Endometrial microvascular endothelial cells (primary cell): ENCODE measurements around the gene CRIP3. TPM values are rescaled to one million over a fixed set of nuclear protein-coding genes. Genes with fewer than 3 reads are reported as not detected.
"Not testable (repeated sequence)": the region's sequence is repeated elsewhere in the genome, so short reads cannot be mapped to it uniquely, and the experiment has no call there.

ENCODE experiments used
- in situ Hi-C: cut with HindIII; loops from 2 replicates; pipeline ENCODE4 v1.10.0; 2017; ENCODE audit warnings: low sequenced_read_pairs, low pct_unique_long_range_greater_than_20kb; ENCODE audit errors: inconsistent ontology term
- total RNA-seq: library from RNA; depleted of rRNA; stranded (reverse); fragments of >200 nt; gene quantifications from one replicate; pipeline ENCODE4 v1.2.3, GENCODE V29; 2015; ENCODE audit errors: inconsistent ontology term

The CRIP3 gene, protein sequence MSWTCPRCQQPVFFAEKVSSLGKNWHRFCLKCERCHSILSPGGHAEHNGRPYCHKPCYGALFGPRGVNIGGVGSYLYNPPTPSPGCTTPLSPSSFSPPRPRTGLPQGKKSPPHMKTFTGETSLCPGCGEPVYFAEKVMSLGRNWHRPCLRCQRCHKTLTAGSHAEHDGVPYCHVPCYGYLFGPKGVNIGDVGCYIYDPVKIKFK
- total RNA-seq, result not detected

DNA sequence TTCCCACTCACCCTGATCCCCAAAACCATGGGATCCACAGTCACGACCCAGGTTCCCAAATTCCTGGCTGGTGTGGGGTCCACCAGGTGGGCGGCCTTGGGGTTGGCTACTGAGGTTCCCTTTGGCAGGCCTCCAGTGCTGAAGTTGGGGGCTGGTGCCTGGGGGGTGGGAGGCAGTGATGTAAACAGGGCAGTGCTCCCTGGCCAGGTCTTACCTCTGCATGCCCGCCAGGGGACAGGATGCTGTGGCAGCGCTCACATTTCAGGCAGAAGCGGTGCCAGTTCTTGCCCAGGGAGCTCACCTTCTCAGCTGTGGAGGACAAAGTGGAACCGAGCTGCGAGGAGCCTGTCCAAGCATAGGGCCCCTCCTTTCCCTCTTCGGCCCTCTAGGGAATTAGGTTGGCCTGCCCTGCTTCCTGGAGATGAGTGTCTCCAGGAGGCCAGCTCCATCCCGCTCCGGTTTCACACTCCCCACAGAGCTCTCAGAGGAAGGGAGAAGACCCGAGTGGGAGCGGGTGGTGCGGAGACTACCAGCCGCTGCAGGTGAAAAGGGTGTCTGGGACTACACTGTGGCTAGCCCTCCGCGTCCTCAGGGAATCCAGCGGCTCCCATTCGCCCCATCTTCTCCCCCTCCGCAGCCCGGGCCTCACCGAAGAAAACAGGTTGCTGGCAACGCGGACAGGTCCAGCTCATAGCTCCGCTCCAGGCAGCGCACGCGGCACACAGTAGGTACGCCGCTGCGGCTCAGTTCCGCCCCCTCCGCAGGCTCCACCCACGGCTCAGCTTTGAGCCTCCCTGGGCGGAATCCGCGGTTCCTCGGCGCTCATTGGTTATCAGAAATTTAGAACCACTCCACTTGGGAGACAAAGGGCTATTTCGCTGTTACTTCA lies at the start of gene CRIP3:
TSS of gene CRIP3 (minus strand) at position 726 of the 889 bp plus-strand sequence. CDS start at position 692, 34 bp downstream.
- in situ Hi-C loops, result no loop called here

DNA sequence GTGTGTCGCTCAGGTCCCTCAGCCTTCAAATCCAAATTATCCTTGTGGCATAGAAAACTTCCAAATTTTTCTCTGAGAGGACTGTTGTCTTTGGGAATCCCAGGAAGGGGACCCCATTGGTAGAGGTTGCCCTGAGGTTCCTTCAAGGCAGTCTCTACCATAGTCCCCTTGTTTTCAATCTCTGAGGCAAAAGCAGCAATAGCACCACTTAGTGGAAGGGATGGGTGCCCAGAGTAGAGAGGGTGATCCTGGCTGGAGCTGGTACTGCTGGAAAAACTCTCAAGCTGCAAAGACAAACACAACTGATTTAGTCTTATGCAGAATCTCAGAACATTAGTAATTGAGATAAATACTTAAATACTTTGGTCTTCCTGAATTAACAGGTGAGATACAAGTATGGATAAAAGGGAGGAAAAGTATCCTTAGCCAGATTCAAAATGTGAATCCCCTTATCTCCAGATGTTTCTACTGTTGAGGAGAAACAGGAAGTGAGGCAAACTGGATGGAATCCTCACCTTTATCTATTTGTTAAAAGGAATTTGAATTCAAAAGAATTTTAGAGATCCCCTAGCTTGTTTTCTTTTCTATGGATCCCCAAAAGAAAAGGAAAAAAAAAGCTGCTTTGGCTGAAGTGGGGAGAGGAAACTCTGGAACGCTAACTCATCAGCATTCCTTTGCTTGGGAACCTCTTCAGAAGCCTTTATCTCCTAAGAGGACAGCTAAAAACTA lies 47.4 kb upstream of the CRIP3 start:
- in situ Hi-C loops, result no loop called here

DNA sequence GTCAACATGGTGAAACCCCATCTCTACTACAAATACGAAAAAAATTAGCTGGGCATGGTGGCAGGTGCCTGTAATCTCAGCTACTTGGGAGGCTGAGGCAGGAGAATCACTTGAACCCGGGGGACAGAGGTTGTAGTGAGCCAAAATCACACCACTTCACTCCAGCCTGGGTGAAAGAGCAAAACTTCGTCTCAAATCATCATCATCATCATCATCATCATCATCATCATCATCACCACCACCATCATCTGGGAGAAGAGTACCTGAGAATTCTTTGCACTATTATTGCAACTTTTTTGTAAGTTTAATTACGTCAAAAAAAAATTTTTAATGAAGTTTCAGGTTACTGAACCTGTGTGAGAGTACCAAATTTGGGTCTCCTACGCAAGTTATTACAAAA lies 43.3 kb upstream of the CRIP3 start:
- in situ Hi-C loops, result not testable (repeated sequence)

DNA sequence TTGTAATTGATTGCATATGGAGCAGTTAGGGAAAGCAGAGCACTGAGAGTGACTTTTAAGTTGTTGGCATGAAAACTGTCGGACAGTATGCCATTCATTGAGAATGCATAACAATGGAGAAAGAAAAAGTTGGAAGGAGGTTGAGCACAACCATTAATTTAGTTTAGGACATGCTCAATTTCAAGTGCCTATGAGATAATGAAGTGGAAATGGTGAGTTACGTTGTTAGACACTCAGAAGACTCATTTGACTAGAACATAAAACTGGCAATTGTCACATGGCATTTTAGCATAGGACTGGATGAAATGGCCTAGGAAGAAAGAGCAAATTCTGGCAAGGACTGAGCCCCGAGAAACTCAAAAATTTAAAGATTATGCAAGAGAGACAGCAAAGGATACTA lies 38.8 kb upstream of the CRIP3 start:
- in situ Hi-C loops, result no loop called here

DNA sequence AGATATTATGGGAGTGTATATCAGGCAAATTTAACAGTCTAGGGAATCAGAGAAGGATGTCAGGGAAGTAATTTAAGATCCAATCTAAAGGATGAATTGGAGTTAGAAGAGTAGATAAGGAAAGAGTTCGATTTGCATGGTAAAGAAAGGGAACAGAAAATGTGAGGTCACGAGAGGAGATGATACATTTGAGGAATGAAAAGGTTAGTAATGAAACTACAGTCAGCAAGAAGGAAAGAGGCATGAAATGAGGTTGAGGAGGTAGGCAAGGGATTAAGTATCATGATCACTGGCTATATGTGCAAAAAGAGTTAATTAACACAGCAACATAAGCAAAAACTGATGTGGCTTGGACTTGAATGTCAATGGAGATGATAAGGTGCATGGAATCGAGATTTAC lies 38.4 kb upstream of the CRIP3 start:
- in situ Hi-C loops, result no loop called here

DNA sequence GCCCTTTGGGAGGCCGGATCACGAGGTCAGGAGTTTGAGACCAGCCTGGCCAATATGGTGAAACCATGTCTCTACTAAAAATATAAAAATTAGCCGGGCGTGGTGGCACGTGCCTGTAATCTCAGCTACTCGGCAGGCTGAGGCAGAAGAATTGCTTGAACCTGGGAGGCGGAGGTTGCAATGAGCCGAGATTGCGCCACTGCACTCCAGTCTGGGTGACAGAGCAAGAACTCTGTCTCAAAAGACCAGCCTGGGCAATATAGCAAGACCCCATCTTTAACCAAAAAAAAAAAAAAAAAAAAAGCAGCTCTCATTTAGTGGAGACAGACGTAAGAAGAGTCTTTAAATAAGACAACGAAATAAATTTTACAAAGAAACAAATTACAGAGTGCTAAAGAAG lies 37.6 kb upstream of the CRIP3 start:
- in situ Hi-C loops, result not testable (repeated sequence)

DNA sequence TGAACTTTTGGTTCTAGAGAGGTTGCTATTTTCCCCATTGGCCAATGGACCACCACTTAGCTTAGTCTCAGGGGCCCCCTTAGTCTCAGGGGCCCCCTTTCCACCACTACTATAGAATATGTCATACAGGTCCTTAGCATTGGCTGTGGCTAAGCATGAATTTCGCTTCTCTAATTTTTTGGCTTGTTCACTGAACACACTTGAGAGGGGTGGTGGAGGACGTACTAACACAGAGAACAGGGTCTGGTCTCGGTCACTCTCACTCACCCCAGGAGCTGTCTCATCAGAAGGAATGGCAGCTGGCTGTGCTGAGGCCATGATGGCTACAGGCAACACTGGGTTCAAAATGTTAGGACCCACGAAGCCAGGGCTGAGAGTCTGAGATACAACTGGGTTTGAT lies 30.5 kb upstream of the CRIP3 start:
- in situ Hi-C loops, result no loop called here

DNA sequence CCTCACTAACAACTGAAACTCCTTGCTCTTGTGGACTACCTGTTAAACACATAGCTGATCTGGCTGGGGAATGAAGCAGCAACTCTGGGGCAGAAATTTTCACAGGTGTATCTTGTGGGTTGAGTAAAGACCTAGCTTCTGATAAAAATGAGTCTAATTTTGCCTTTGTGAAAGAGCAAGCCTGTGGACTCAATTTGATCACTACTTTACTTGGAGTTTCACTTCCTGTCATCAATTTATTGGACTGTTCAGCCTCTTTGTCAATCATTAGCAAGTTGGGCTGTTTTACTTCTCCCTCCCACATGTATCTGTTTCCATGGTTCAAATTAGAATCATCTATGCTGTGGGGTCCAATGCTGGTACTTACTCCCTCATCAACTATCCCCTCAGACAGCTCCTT lies 29.6 kb upstream of the CRIP3 start:
- in situ Hi-C loops, result no loop called here

DNA sequence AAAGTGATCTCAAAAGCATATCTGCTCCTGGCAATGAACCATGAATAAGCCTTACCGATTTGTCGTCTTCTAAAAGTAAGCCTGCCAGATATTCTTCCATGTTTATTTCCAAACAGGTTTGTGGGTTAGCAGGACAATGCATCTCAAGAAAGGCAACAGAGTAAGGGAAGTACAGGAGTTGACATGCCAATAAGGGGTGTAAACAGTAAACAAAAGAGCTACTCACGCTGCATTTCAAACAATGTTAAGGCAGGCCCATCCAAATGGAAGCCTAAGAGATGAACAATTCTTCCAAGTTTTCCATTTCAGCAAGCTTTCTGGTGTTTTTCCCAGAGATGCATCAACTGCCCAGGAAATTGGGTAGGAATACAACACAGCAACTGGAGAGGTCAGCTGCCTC lies 27.8 kb upstream of the CRIP3 start:
- in situ Hi-C loops, result no loop called here

DNA sequence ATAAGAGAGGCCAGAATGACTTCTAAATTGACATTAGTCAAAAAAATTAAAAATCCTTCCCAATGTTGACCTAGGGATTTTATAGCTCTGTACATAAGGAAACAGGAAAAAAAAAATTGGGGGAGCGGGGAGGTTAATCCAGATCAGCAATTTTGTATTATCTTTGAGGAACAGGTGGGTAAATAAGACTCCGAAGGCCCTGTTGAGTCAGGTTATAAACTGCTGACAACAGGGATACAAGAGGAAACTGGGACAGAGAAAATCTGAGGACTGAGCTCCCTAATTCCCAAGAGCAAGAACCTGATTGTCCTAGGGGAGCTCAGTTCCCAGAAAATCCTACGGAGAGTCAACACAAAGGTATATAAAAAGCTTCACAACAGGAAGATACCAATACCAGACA lies 26.8 kb upstream of the CRIP3 start:
- in situ Hi-C loops, result no loop called here

DNA sequence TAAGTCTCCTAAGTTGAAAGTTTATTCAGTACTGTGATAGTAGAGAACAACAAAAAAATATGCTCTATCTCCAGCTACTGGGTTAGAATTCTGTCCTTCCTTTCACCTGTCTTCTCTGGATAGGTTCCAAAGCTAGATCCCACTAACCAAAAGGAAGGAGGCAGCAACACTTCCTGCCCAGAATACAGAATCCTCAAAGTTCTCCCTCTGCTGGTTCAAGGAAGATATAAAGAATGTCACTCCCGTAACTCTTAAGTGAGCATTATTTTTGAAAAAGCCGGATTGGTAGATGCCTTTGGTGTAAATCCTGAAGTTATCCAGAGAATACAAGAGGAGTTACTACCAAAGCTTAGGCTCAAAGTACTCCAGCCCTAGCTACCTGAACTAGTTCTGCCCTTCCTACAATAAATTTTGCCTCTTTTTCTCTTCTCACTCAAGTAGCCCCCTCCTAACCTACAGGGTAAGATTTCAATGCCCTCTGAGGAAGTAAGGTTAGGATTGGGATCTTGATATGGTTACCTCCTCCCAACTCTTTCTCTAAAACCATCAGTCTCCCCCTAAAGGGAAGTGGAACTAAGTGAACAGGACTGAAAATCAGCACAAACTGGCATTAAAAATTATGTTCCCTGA lies 26.0 kb upstream of the CRIP3 start:
- in situ Hi-C loops, result no loop called here

DNA sequence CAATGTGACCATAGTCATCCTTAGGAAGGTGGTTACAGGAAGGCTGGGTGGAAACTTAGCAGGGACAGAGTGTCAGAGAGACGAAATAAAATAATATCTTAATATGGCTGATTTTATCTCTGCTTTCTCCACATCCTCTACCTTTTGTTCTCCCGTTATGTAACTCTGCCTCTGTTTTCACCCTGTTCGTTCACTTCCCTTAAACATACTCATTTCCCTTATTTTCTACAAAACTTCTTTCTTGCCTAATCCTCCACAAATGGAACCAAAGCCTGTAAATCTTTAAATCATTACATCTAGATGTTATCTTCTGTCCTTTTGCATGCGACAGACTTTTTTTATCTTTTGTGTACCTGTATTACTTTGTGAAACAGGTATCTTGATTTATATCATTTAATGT lies 23.3 kb upstream of the CRIP3 start:
- in situ Hi-C loops, result no loop called here

DNA sequence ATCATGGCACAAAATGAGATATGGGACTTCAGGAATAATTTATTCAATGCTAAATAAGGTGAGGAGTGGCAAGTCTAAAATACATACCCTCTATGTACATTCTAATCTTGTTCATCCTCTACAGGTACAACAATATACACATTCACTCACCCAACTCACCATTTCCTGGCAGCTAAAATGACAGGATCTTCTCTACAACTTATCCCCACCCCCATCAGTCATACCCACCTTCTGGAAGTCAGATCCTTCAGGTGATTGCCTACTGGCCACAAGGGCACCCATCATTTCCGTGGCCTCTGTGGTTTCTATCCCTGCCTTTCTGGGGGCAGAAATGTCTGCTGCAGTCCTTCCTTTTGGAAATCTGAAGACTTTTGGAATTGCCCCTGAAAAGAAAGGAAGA lies 22.8 kb upstream of the CRIP3 start:
- in situ Hi-C loops, result no loop called here

DNA sequence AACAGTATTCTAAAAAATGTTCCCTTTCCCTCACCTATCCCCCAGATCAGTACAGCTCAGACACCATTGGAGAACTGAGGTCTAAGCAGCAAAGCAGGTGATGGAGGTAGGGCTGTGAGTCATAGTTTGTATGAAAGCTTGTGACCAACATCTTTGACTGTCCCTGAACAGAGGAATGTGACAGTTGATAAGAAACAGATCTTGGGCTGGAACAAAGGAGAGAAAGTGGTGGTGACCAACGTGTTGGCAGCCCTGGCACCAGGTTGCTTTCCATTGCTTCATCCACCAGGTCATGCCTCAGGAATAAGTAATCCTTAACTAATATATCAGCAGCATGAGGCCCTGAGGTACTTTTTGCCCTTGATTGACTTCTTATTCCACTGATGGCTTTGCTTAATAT lies 19.9 kb upstream of the CRIP3 start:
- in situ Hi-C loops, result no loop called here

DNA sequence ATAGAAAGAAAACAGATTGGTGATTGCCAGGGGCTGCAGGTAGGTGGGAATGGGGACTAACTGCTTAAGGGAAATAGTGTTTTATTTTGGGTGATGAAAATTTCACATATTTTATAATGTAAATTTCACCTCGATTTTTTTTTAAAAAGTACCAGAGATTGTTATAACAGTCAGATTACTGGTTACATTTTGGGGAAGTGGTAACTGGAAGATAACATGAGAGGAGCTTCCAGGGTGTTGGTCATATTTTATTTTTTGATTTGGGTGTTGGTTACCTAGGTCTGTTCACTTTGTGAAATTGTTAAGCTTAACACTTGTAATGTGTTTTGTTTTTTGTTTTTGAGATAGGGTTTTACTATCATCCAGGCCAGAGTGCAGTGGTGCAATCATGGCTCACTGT lies 17.2 kb upstream of the CRIP3 start:
- in situ Hi-C loops, result no loop called here

DNA sequence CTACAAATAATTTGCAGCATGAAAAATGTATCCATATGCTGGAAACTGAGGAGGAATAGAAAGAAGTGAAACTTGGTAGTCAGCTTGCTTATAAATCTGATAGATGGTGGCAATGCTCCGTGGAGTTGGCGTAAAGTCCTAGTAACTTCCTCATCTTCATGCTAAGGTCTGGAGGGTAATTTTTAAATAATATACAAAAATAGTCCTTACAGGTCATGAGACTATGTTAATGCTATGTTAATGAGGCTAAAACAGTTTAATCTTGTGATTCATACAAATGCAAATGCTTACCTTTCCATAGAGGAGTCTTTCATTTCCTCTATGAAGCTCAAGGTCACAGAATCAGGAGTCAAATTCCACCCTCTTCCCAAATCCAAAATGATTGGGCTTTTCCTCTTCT lies 9.4 kb upstream of the CRIP3 start:
- in situ Hi-C loops, result no loop called here

DNA sequence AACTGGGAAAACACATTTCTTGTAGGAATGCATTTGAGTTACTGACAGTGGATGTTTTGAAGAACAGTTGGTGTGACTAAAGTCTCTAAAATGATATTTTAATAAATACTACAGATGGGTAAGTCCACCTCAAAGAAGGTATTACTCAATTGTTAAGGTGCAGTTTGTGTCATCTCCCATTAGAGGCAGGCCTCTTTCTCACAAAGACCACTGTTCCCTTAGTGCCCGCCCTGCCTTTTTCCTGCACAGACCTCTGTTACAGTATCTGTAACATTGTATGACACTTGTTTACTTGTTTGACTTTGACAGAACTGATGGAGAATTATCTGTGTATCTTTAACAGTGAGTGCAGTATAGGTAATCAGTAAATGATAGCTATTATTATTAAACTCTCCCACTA lies 5.2 kb upstream of the CRIP3 start:
- in situ Hi-C loops, result no loop called here

DNA sequence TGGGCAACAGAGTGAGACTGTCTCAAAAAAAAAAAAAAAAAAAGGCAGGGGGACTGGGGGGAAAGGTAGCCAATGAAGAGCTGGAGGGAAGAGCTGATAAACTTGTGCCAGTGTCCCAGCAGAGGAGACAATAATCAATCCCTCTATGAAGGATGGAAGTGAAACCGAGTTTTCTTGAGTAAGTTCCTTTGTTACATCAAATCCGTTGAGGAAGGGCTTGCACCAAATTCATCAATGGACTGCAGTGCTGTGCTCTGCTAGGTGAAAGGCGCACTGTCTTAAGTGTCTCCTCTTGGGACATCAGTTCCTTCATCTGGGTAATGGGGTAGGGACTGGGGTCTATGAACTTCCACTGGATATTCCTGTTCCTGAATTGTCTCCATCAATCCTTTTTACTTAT lies 3.0 kb upstream of the CRIP3 start:
- in situ Hi-C loops, result no loop called here

DNA sequence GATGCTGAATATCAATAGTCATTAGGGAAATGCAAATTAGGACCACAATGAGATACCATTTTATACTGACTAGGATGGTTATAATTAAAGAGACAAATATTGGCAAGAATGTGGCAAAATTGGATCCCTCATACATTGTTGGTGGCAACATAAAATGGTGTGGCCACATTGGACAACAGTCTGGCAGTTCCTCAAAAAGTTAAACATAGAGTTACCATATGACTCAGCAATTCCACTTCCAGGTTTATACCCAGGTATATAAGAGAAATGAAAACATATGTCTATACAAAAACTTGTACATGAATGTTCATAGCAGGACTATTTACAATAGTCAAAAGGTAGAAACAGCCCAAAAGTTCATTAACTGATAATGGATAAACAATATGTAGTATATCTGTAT lies 2.0 kb upstream of the CRIP3 start:
- in situ Hi-C loops, result no loop called here
